Type B pancreatic cell (in vitro differentiated cells): ENCODE data around the gene CTSH. TPM values are rescaled to one million over a fixed set of nuclear protein-coding genes. Genes with fewer than 3 reads are reported as not detected.

ENCODE experiments used
- DNase-seq: peaks from one replicate; pipeline ENCODE4 v3.0.0; 2021; ENCODE audit warnings: mixed read lengths; ENCODE audit not compliant: unreplicated experiment; ENCODE audit errors: extremely low spot score
- H3K27ac Mint-ChIP-seq: 2 replicates; pipeline ENCODE4 v1.8.0; 2021; ENCODE audit warnings: mild to moderate bottlenecking, mixed read lengths
- H3K27me3 Mint-ChIP-seq: 2 replicates; pipeline ENCODE4 v1.8.0; 2021; ENCODE audit warnings: mixed read lengths
- H3K36me3 Mint-ChIP-seq: 2 replicates; pipeline ENCODE4 v1.8.0; 2021; ENCODE audit warnings: mixed read lengths
- H3K4me1 Mint-ChIP-seq: one replicate; pipeline ENCODE4 v1.8.0; 2021; ENCODE audit warnings: mixed read lengths; ENCODE audit not compliant: unreplicated experiment
- H3K4me3 Mint-ChIP-seq: 2 replicates; pipeline ENCODE4 v1.8.0; 2021; ENCODE audit warnings: mild to moderate bottlenecking, mixed read lengths
- H3K9me3 Mint-ChIP-seq: 2 replicates; pipeline ENCODE4 v1.8.0; 2021; ENCODE audit warnings: mixed read lengths
- CTCF ChIP-seq: fragments of 200-600 bp; sonication (generic); conservative IDR thresholded peaks from 2 replicates; pipeline ENCODE4 v1.5.0; 2021; ENCODE audit warnings: antibody characterized with exemption, mild to moderate bottlenecking
- total RNA-seq: library from RNA; stranded (reverse); gene quantifications from 2 replicates; pipeline ENCODE4 v1.2.1, GENCODE V29; 2021; ENCODE audit warnings: low replicate concordance

Gene CTSH
- total RNA-seq, 1 donor from 2014 or later = 55.4 TPM

GRCh38 chr15:78934655-78935023, 10.2 kb downstream of the CTSH start:
- no peak overlapping the region for H3K4me3 Mint-ChIP-seq
- H3K4me1 Mint-ChIP-seq = no peaks in the 10 kb centered on the region

GRCh38 chr15:78933823-78934654, 10.8 kb downstream of the CTSH start:
- no peak for DNase-seq
- Mint-ChIP-seq H3K36me3 (peaks cover 6% of the 10 kb centered on the region), H3K4me3 (no peak overlapping the region), H3K4me1 (no peaks in the 10 kb centered on the region), H3K27ac (no peak overlapping the region), H3K9me3 (no peaks in the 10 kb centered on the region), H3K27me3 (no peaks in the 10 kb centered on the region)
- no peak for TF ChIP-seq CTCF

More at GRCh38 chr15:78934655-78935023, 10.2 kb downstream of the CTSH start:
- Mint-ChIP-seq H3K9me3 (no peaks in the 10 kb centered on the region), H3K36me3 (peaks cover 6% of the 10 kb centered on the region), H3K27me3 (no peaks in the 10 kb centered on the region), H3K27ac (no peak overlapping the region)
- no peak for TF ChIP-seq CTCF
- DNase-seq = no peak

- Mint-ChIP-seq H3K36me3 (peaks cover 3% of the 10 kb centered on the region), H3K4me3 (no peak overlapping the region), H3K9me3 (no peaks in the 10 kb centered on the region), H3K27ac (no peak overlapping the region), H3K27me3 (no peaks in the 10 kb centered on the region), H3K4me1 (no peaks in the 10 kb centered on the region)
- TF ChIP-seq CTCF = no peak
- no peak for DNase-seq
Measured at GRCh38 chr15:78933187-78933822, 11.5 kb downstream of the CTSH start.

GRCh38 chr15:78932258-78932808, 12.5 kb downstream of the CTSH start:
- no peak for DNase-seq

More at GRCh38 chr15:78932258-78932808, 12.5 kb downstream of the CTSH start:
- peaks cover 3% of the 10 kb centered on the region for H3K36me3 Mint-ChIP-seq
- H3K4me1 Mint-ChIP-seq = no peaks in the 10 kb centered on the region
- H3K9me3 Mint-ChIP-seq = no peaks in the 10 kb centered on the region
- TF ChIP-seq CTCF = no peak
- H3K27ac Mint-ChIP-seq = no peak overlapping the region
- no peak overlapping the region for H3K4me3 Mint-ChIP-seq
- H3K27me3 Mint-ChIP-seq = no peaks in the 10 kb centered on the region
